HG02852 (cell line): ENCODE results near the gene NECTIN1.

Experiments used
- ATAC-seq: cut with Tn5 transposase; IDR thresholded peaks from one replicate; pipeline ENCODE4 v1.9.1; 2021; ENCODE audit warnings: mild to moderate bottlenecking, moderate library complexity; ENCODE audit not compliant: unreplicated experiment

The NECTIN1 gene

DNA sequence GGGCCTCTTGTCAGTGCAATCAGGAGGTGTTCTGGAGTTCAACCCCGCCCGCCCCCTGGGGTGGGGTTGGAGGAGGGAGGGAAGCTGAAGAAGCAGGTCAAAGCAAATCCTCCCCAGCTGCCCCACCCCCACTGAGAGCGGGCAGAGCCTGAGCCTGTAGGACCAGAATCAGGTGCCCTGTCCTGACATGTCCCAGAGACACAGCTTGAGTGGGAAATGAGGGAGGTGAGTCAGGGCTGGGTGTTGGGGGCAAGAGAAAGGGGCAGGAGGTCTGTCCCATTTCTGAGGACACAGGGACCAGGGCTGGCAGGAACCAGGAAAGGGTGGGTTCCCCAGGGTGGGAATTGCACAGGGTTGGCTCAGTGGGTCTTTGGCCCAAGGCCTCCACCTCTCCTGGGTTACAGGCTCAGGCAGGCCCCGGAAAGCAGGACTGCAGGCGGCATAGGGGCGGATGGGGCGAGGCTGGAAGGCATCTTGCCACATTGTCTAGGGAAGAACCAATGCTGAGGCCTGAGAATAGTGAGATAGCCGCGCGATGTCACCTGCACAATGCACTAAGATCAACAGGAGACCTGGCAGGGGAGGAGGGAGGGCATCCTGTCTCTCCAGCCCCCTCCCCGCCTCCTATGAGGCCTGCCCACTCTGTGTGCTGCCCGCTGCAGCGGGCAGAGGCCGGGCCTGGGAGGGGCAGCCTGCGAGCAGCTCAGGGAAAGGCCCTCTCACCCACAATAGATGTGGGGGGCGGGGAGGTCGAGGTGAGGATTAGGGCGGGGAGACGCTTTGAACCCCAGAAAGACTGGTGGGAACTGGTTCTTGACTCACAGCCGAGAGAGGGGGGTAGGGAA, 32.4 kb downstream of the NECTIN1 start:
- no peak for ATAC-seq

DNA sequence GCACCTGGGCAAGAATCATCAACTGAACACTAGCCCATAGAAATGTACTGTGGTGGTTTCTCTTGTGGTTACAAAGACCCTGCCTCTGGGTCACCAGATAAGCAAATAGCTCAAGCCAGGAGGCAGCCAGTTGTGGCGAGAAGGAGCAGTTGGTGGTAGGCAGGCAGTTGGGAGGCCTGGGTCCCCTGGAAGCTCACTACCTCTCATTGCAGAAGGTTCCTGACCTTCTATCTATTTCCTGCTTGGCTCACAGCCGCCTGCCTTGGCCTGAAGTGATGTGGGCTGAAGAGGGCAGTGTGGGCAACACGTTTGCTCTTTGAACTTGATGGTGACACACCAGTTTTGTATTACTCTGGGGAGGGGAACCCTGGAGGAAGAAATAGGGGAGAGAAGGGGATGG, 34.7 kb downstream of the NECTIN1 start:
- no peak for ATAC-seq

DNA sequence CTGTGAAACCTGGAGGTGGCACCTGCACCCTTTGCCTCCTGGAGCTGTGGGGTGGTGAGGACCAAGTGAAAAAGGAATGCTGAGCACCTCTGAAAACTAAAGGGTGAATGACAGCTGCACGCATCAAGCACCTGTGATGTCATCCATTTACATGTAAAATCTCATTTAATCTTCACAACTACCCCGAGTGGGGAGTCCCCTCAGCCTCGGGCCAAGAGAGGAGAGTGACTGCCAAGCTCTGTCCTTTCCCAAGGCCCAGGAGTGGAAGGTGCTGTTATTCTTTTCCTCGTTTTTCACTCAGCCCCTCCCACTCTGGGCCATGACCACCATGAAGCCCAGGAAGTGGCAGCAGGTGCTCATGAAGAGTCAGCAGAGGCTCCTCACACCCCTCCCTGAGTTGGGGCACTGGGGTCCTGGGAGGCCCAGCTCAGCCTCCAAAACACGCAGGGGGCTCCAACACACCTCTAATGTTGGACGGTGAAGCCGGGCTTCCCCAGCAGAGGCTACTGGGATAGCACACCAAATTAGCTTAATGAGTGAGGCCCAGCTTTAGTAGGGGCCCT, 35.7 kb downstream of the NECTIN1 start:
- ATAC-seq, result no peak

DNA sequence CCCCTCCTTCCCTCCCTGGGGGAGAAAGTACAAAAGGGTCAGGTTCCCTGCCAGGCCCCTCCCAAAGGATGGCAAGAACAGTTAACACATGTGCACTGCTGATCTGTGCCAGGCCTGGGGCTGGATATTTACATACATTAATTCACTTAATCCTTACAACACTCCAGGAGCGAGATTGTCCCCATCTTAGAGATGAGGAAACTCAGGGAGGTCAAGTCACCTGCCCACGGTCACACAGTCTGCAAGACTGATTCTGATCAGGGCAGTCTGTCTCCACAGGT, 36.5 kb downstream of the NECTIN1 start:
- ATAC-seq, result no peak

DNA sequence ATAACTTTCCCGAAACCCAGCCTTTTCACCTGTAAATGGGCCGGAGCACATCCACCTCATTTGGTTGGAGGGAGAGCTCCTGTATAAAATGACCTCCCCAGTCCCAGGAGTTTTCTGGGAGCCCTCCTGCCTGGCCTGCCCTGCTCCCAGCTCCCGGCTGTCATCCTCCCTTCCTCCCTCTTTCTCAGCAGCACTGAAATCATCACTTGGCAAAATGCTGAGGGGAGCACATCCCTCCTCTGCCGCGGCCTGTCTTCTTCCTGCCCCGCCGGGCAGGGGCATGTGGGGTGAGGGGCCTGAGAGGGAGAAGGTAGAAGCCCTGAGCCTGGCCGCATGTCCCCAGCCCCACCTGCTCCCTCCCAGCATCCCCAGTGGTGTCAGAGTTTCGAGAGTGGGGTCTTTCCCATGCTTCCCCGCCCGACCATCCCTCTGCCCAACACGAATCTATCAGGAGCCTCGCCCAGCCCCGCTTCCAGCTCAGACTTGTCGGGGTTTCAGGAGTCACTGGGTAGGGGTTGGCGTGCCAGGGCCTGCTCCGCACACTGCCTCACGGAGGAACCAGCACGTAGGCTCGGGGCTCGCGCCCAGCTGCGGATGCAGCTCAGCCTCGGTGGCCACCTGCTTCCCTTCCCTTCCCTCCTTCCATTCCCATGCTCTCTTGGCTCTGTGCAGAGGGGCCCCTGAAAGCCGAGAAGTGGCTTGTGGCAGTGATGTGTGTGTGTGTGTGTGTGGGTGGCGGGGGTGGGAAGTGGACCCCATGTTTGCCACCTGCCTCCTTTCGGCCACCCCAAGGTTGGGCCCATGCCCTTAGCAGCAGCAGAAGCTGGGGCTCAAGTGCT, 37.1 kb downstream of the NECTIN1 start:
- ATAC-seq, result no peak

DNA sequence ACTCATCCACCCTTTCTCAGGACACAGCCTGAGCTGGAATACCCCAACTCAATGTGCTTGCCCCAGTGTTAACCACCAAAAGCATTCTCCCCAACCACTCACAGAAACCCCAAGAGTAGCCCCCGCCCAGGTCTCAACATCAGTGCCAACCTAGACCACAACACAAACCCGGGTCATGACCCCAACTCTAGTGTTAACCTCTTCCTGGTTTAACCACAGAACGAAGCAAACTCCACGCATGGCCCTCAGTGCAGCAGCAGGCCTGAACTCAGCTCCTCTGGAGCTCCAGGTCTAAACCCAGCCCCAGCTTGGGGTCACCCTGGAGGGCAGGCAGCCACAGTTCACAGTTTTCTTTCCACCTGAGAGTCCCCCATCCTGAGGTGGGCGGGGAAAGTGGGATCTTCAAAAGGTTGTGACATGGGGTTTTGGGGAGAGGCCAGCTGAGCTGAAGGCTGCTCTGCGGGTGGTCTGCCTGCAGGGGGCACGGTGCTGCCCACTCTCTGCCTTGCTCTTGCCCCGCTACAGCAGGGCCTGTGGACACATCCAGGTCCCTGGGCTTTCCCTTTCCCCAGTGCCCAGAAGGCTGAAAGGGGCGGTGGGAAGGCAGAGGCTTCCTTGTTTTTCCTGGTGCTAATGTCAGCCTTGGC, 37.9 kb downstream of the NECTIN1 start:
- no peak for ATAC-seq

DNA sequence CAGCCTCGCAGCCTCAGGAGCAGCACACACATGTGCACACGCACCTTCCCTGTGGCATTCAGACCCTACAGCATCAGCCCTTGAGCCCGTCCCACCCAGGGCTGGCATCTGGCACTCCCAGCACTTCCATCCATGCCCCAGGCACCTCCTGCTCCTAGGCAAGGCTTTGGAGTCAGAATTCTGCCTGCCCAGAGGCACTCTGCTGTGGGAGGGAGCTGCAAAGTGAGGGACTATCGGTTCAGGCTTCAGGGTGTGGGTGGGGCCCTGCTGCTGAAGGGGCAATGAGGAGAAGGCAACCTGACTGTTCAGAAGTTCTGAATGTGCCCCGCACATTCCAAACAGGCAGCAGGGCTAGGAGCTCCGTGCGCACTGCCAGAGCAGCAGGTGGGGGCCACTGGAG, 39.7 kb downstream of the NECTIN1 start:
- no peak for ATAC-seq

DNA sequence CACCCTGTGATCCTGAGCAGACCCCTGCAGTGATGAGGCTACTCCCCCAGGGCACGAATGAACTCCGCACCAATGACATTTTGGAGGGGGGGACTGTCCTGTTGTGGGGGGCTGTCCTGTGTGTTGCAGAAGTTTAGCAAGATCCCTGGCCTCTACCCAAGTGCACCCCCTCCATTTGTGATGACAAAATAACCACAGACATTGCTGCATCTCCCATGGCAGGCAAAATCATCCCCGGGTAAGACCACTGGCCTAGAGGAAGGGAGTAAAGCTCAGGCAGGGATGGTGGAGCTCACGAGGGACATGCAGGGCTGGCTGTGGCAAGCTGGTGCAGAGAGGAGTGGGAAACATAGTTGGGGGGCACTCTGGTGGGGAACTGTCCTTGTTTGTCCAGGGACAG, 40.6 kb downstream of the NECTIN1 start:
- no peak for ATAC-seq

DNA sequence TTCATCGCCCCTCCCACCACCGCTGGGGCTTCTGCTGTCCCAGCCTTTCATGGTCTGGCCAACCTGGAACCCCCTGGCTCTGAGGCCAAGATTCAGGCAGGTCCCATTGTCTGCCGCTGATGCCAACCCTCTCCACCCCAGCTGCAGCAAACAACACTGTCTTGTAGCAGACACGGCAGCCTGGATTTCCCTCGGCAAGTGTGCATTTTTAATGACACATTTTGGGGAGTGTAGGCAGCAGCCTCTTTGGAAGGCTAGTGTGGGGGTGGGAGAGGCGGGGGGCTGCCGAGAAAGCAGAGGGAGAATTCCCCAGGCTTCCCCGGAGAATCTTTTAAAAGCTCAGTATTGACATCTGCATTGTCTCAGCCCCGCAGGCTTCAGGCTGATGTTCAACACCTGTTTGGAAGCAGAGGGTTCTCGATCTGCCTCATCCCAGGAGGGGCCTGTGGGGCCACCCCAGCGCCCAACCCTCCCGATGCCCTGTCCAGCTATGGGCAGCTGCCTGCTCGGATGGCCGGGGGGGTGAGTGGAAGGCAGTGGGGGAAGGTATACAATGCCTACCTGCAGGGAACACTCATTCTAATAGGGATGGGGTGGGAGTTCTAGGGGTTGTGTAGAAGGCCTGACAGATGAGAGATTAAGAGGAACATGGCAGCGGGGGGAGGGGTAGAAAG, 41.5 kb downstream of the NECTIN1 start:
- ATAC-seq, result no peak

DNA sequence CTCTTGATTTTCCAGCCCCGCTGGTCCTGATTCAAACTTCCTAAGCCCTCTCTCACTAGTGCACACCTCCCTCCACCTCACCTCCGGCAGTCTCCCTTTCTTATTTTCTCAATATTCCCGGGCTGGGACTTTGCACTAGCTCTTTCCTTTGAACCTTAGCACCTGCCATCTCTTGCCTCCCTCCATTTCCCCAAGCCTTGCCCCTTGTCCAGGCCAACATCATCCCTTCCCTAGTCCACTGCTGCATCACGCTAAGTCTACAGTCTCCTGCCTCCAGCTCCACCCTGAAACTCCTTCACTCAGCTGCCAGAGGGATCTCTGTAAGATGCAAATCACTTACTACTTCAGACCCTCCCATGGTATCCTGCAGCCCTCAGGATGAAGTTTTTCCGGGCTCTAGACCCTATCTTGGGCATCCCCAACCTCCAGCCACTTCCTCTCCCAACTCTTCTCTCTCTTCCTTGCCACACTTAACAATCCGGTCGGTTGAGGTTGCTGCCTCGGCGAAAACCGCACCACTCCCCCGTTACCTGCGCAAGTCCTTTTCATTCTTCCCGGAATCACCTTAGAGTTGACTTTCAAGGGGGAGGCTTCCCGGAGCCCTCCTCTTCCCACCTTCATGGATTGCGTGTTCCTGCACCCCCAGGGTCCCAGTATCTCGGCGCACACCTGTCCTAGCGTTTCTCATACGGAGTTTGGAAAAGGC, 42.7 kb downstream of the NECTIN1 start:
- ATAC-seq, result no peak

DNA sequence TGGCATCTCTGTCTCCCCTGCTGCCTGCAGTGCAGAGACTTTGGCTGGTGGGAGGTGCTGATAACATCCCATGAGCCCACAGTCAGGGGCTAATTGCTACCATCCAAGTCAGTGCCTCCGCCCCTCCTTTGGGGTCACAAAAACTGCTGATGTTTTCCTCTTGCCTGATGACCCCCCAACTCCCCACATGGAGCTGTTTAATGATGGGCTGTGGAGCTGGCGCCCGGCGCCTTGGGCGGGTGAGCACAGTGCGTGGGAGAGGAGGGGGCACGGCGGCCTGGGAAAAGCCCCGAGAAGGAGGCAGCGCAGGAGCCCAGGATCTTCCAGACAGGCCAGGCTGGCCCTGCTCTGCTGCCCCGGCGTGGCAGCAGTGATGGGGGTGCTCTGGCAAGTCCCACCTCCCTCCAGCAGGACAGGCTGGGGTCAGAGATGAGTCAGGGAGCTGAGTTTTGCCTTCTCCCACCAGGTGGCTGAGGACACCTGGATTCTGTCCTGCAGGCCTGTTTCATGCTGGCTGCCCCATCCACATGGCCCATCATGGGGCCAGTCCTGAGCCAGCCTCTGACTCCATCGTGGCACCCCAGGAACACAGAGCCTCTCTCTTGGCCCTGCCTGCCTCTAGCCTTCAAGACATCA, 43.8 kb downstream of the NECTIN1 start:
- no peak for ATAC-seq

DNA sequence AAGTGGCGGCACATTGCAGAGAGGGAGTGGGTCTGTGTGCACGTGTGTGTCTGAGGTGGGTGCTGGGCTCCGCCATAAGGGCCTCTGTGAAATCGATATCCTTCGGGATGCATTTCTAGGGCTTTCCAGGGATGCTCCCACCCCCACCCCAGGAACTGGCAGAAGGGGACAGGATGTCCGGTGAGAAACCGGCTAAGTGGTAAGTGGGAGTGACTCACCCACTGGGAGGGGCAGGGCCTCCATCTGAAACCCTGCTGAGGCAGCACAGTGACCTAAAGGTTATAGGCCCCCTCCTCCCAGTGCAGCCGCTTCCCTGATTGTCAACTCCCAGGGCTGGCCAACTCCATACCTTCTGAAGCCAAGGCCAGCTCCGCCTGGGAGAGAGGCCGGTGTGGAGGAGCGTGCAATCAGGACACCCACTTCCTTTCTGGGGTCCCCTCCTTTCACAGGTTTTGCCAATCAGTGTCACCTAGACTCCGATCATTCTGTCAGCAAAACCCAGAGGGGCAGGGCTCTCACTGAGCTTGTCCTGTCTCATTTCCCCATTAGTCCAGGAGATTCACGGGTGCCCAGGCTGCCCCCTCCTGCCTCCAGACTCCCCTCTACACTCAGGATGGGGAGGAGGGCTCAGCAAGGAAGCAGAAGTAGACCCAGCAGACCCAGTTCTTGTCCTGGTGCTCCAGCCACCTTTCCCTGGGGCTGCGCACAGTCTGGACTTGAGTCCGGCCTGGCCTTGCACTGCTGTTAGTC, 44.5 kb downstream of the NECTIN1 start:
- ATAC-seq, result no peak

DNA sequence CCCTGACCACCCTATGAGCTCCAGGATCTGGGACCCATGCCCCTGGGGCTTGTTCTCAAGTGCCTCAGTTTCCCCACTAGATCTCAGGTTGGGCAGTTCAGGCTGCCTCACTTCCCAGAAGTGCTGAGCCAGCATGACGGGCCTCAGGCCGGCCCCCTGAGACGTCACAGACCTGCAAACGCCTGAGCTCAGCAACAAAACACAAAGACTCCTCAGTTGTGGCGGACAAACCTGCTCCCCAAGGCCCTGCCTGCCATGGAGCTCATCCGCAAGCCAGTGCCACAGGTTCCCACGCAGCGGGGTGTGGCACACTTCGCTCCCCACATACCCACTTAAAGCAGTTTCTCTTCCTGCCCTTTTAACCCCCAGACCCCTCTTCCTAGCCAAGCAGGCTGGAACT, 45.2 kb downstream of the NECTIN1 start:
- no peak for ATAC-seq

DNA sequence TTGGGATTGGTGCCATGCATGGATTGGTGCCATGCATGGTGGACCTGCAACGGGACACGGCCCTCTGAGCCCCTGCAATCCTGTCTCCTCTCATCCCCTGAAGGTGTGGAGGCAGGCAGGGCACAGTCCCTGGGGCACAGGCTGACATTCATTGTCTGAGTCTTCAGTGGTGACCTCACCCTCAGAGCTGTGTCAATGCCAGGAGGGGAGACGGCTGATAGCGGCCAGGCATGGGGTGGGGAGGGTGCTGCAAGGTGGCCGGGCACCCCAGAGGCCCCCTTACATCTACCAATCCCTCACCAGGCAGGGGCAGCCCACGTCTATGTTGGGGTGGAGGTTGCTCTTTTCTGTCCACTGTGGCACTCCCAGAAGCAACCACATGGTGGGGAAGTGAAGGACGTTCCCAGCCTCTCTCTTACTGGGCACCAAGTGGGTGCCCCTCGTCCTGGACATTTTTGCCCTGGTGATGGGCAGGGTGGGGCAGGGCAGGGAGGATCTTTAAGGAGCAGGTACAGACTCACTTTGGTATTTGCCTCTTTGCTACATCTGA, 47.6 kb downstream of the NECTIN1 start:
- no peak for ATAC-seq

DNA sequence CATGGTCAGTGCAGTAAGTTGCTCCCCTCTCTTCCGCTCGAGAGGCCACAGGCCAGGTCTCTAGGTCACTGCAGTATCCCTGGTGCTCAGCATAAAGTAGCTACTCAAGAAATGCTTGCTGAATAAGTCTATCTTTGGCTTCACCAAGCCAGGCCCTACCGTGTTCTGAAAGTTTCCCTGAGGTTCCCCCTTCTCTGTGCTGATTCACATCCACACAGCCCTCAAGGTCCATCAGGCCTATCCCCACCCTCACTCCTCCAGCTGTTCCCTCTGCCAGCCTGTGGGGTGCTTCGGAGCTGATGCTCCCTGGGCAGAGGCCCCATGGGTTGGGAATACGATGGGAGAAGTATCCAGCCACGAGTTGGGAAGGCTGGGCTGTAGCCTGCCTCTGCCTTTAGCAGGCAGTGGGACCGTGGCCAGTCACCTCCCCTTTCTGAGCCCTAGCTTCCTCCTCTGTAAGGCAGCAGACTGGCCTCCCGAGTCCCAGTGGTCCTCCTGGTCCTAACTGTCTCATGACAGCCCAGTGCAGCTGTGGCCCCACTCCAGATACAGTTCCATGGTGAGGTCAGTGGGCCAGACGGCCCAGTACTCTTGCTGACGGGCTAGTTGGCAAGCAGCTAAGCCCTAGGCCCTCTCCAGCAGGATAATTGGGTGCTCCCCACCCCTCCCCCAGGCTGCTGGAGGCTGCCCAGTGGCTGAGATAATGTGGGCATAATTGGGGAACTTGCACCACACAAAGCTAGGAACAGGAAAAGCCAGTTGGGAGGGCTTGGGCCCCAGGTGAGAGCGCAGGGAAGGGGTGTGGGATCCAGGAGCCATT, 48.2 kb downstream of the NECTIN1 start:
- no peak for ATAC-seq

DNA sequence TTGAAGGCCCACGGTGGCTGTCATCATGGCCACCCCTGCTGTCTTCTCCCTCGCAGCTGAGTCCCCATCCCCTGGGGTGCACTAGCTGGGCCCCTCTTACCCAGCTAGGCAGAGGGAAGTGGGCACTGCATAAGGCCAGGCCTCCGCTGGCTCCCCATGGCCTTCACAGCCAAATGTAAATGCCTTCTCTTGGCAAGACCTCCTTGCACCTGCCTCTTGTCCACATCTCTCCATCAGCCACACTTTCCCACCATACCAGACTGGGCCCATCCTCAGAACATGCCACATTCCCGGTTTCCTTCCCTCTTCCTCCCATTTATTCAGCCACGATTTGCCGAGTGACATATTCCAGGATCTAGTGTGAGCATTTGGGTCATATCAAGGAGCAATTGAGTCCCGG, 49.7 kb downstream of the NECTIN1 start:
- ATAC-seq, result no peak

DNA sequence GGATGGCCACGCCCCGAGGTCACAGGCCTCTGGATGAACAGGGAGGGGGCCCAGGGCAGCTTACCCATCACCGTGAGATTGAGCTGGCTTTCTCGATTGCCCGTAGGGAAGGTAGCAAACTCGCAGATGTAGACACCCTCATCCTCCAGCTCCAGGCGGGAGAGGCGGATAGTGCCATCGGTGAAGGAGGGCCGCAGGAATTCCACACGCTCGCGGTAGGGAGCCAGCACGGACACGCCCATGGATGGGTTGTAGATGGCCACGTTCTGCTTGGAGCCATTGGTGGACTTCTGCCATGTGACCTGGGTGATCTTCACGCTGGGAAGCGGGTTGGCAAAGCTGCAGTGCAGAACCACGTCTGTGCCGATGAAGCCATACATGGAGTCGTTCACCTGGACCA, 50.6 kb downstream of the NECTIN1 start:
- ATAC-seq, result no peak

DNA sequence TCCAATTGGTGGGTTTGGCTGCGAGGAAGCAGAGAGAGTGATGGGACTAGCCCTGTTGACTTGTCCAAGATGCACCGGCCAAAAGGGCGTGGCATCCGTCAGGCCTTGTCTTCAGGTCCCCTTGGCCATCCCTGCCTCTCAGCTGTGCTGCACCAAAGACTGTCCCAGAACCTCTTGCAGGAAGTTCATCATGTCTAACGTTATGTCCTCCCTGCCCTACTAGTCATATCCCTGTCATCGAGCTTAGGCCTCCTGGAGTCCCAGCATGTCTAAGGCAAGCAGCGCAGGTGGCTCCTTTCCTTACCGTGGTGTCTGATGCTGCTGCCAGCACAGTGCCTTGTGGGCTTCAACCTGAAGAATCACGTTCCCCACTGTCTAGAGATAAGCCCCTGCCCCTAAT, 51.2 kb downstream of the NECTIN1 start:
- no peak for ATAC-seq
